ENCODE results near the gene CERKL. TPM values are rescaled to one million over a fixed set of nuclear protein-coding genes. Genes with fewer than 3 reads are reported as not detected.
"Not testable (repeated sequence)": the region's sequence is repeated elsewhere in the genome, so short reads cannot be mapped to it uniquely, and the experiment has no call there.

CERKL gene
- 0.14 and 0.40 TPM in 2 replicates for total RNA-seq

GRCh38 chr2:181656450-181657291 is at the start of gene CERKL:
Gene CERKL, minus strand, starts transcription at chr2:181657105. Its CDS starts 99 bp downstream, at chr2:181657006.
- no peak for DNase-seq (ENCODE audit: low read depth)
- TF ChIP-seq CTCF (conservative IDR thresholded peaks at IDR 0.05; ENCODE audit: low read depth, low read length): peak; percentile 8
- H3K4me3 ChIP-seq (ENCODE audit: low read depth, low read length): peak within 1 kb of the TSS; percentile 72

- H3K4me3 ChIP-seq (ENCODE audit: low read depth, low read length); DNase-seq (ENCODE audit: low read depth): not testable (repeated sequence)
Observed at GRCh38 chr2:181702519-181702918, 45.6 kb upstream of the CERKL start.

- TF ChIP-seq CTCF (conservative IDR thresholded peaks at IDR 0.05; ENCODE audit: low read depth, low read length): no peak
- no peak overlapping the region for H3K4me3 ChIP-seq (ENCODE audit: low read depth, low read length)
- no peak for DNase-seq (ENCODE audit: low read depth)
Observed at GRCh38 chr2:181698223-181698622, 41.3 kb upstream of the CERKL start.

- no peak for DNase-seq (ENCODE audit: low read depth)
- TF ChIP-seq CTCF (conservative IDR thresholded peaks at IDR 0.05; ENCODE audit: low read depth, low read length): no peak
- no peak overlapping the region for H3K4me3 ChIP-seq (ENCODE audit: low read depth, low read length)
Observed at GRCh38 chr2:181697571-181697970, 40.7 kb upstream of the CERKL start.

GRCh38 chr2:181697126-181697525 is 40.2 kb upstream of the CERKL start:
- DNase-seq (ENCODE audit: low read depth): no peak
- TF ChIP-seq CTCF (conservative IDR thresholded peaks at IDR 0.05; ENCODE audit: low read depth, low read length): no peak
- H3K4me3 ChIP-seq (ENCODE audit: low read depth, low read length): no peak overlapping the region

GRCh38 chr2:181694271-181694670 is 37.4 kb upstream of the CERKL start:
- H3K4me3 ChIP-seq (ENCODE audit: low read depth, low read length): no peak overlapping the region
- no peak for DNase-seq (ENCODE audit: low read depth)
- no peak for TF ChIP-seq CTCF (conservative IDR thresholded peaks at IDR 0.05; ENCODE audit: low read depth, low read length)

- TF ChIP-seq CTCF (conservative IDR thresholded peaks at IDR 0.05; ENCODE audit: low read depth, low read length): no peak
- no peak overlapping the region for H3K4me3 ChIP-seq (ENCODE audit: low read depth, low read length)
- no peak for DNase-seq (ENCODE audit: low read depth)
Observed at GRCh38 chr2:181690860-181691259, 34.0 kb upstream of the CERKL start.
